IMR-90 (cell line): ENCODE results near the gene RIT1. TPM values are rescaled to one million over a fixed set of nuclear protein-coding genes. Genes with fewer than 3 reads are reported as not detected.

ENCODE experiments used
- ATAC-seq: fragments of 200-7000 bp; cut with Tn5 transposase; 2 replicates; pipeline ENCODE4 v1.9.1; 2020; ENCODE audit warnings: low read depth, mild to moderate bottlenecking, moderate library complexity
- BruUV-seq: library from RNA; stranded (reverse); fragments of 400-500 nt; replicated peaks from 2 replicates; lab custom pipeline; 2021; lab: Mats Ljungman, UMichigan
- CTCF ChIA-PET: fragments of 300-600 bp; formaldehyde crosslinking; extraction: SDS; loops from one replicate; lab custom pipeline; 2021; ENCODE audit warnings: antibody characterized with exemption; lab: Yijun Ruan, JAX
- POLR2A ChIA-PET: fragments of 300-600 bp; sonication (Branson Sonifier 250); formaldehyde crosslinking; loops from one replicate; lab custom pipeline; 2022; ENCODE audit warnings: antibody characterized with exemption; ENCODE audit not compliant: unreplicated experiment; lab: Charles Lee
- DNase-seq: peaks from one replicate; pipeline ENCODE4 v3.0.0; 2013
- H2AFZ ChIP-seq: replicated peaks from 2 replicates; pipeline ENCODE3; 2013; ENCODE audit warnings: low read length, mild to moderate bottlenecking; ENCODE audit not compliant: poor library complexity
- H2AK5ac ChIP-seq: 2 replicates; pipeline ENCODE4 v1.6.1; 2013; ENCODE audit warnings: low read depth, low read length, inconsistent platforms
- H2AK9ac ChIP-seq: replicated peaks from 2 replicates; pipeline ENCODE3; 2013; ENCODE audit warnings: mild to moderate bottlenecking, low read depth, low read length, moderate library complexity; ENCODE audit not compliant: poor library complexity
- H2BK120ac ChIP-seq: 2 replicates; pipeline ENCODE4 v1.6.1; 2013; ENCODE audit warnings: low read depth, low read length, inconsistent platforms
- H2BK15ac ChIP-seq: 3 replicates; pipeline ENCODE4 v1.6.1; 2013; ENCODE audit warnings: low read depth, low read length, inconsistent platforms
- H2BK20ac ChIP-seq: 2 replicates; pipeline ENCODE4 v1.6.1; 2013; ENCODE audit warnings: low read depth, mild to moderate bottlenecking, inconsistent platforms, low read length, moderate library complexity
- H2BK5ac ChIP-seq: 2 replicates; pipeline ENCODE4 v1.6.1; 2013; ENCODE audit warnings: mild to moderate bottlenecking, low read depth, low read length, inconsistent platforms; ENCODE audit not compliant: poor library complexity, severe bottlenecking
- H3K14ac ChIP-seq: replicated peaks from 2 replicates; pipeline ENCODE4 v1.6.1; 2013; ENCODE audit warnings: low read depth, low read length, inconsistent platforms
- H3K18ac ChIP-seq: 2 replicates; pipeline ENCODE4 v1.6.1; 2013; ENCODE audit warnings: low read depth, low read length, control low read depth
- H3K23ac ChIP-seq: 2 replicates; pipeline ENCODE4 v1.6.1; 2013; ENCODE audit warnings: low read depth, low read length, inconsistent platforms
- H3K27ac ChIP-seq: 2 replicates; pipeline ENCODE4 v1.5.1; 2013; ENCODE audit warnings: mild to moderate bottlenecking, control low read depth, low read length; ENCODE audit not compliant: insufficient read depth
- H3K27me3 ChIP-seq: 2 replicates; pipeline ENCODE4 v1.6.1; 2013; ENCODE audit warnings: low read length; ENCODE audit not compliant: control insufficient read depth, insufficient read depth
- H3K36me3 ChIP-seq: 2 replicates; pipeline ENCODE4 v1.6.1; 2013; ENCODE audit warnings: low read length, mixed read lengths; ENCODE audit not compliant: control insufficient read depth, insufficient read depth
- H3K4ac ChIP-seq: 2 replicates; pipeline ENCODE4 v1.6.1; 2013; ENCODE audit warnings: low read depth, low read length, inconsistent platforms
- H3K4me1 ChIP-seq: 2 replicates; pipeline ENCODE4 v1.6.1; 2013; ENCODE audit warnings: low read length, mixed read lengths; ENCODE audit not compliant: control insufficient read depth, insufficient read depth
- H3K4me2 ChIP-seq: 2 replicates; pipeline ENCODE4 v1.6.1; 2013; ENCODE audit warnings: low read depth, mild to moderate bottlenecking, control low read depth, low read length, moderate library complexity
- H3K4me3 ChIP-seq: 2 replicates; pipeline ENCODE4 v1.5.1; 2013; ENCODE audit warnings: low read depth, mild to moderate bottlenecking, control low read depth, low read length, moderate library complexity; ENCODE audit not compliant: insufficient read depth
- H3K56ac ChIP-seq: 2 replicates; pipeline ENCODE4 v1.6.1; 2013; ENCODE audit warnings: low read length, inconsistent platforms; ENCODE audit not compliant: insufficient read depth; ENCODE audit errors: extremely low read depth
- H3K79me1 ChIP-seq, 2 experiments: 2 replicates each; pipeline ENCODE4 v1.6.1; 2013; ENCODE audit warnings: low read length in 2 of 2, inconsistent platforms in 1 of 2, low read depth in 1 of 2
- H3K9ac ChIP-seq: 2 replicates; pipeline ENCODE4 v1.6.1; 2013; ENCODE audit warnings: low read depth, low read length, control low read depth
- H3K9me1 ChIP-seq: 2 replicates; pipeline ENCODE4 v1.6.1; 2013; ENCODE audit warnings: low read length, inconsistent platforms; ENCODE audit not compliant: insufficient read depth
- H3K9me3 ChIP-seq: 2 replicates; pipeline ENCODE4 v1.6.1; 2013; ENCODE audit warnings: low read length; ENCODE audit not compliant: control insufficient read depth, insufficient read depth
- H4K20me1 ChIP-seq: 2 replicates; pipeline ENCODE4 v1.6.1; 2013; ENCODE audit warnings: low read length, inconsistent platforms; ENCODE audit not compliant: insufficient read depth
- H4K5ac ChIP-seq: 2 replicates; pipeline ENCODE4 v1.6.1; 2013; ENCODE audit warnings: mild to moderate bottlenecking, low read depth, low read length, control low read depth
- H4K8ac ChIP-seq, 2 experiments: 2 replicates each; pipeline ENCODE4 v1.6.1; 2013; ENCODE audit warnings: low read depth in 2 of 2, low read length in 2 of 2, control low read depth in 1 of 2, inconsistent platforms in 1 of 2
- H4K91ac ChIP-seq: 2 replicates; pipeline ENCODE4 v1.6.1; 2013; ENCODE audit warnings: low read depth, low read length, inconsistent platforms; ENCODE audit not compliant: insufficient read depth
- CEBPB ChIP-seq: IDR thresholded peaks from 2 replicates; pipeline ENCODE4 v1.6.1; 2012; ENCODE audit warnings: low read depth, low read length, improper control_type of control experiment
- CTCF ChIP-seq: conservative IDR thresholded peaks from 2 replicates; pipeline ENCODE4 v1.5.1; 2012; ENCODE audit warnings: mild to moderate bottlenecking, low read depth, low read length, improper control_type of control experiment
- FOS ChIP-seq: fragments of 150-350 bp; IDR thresholded peaks from 2 replicates; pipeline ENCODE4 v1.6.1; 2016; ENCODE audit warnings: low read depth, low read length
- MAFK ChIP-seq: IDR thresholded peaks from 2 replicates; pipeline ENCODE4 v1.6.1; 2012; ENCODE audit warnings: low read depth, low read length, improper control_type of control experiment
- MAZ ChIP-seq: IDR thresholded peaks from 2 replicates; pipeline ENCODE4 v1.6.1; 2012; ENCODE audit warnings: low read depth, mild to moderate bottlenecking, low read length, improper control_type of control experiment, moderate library complexity, borderline replicate concordance
- NFE2L2 ChIP-seq: fragments of 150-350 bp; IDR thresholded peaks from 2 replicates; pipeline ENCODE4 v1.6.1; 2016; ENCODE audit warnings: low read depth, mild to moderate bottlenecking, low read length
- RCOR1 ChIP-seq: IDR thresholded peaks from 2 replicates; pipeline ENCODE4 v1.6.1; 2012; ENCODE audit warnings: mild to moderate bottlenecking, low read length, improper control_type of control experiment; ENCODE audit not compliant: insufficient replicate concordance
- RFX5 ChIP-seq: IDR thresholded peaks from 2 replicates; pipeline ENCODE4 v1.8.0; 2012; ENCODE audit warnings: low read depth, mild to moderate bottlenecking, low read length, moderate library complexity
- USF2 ChIP-seq: fragments of 150-350 bp; IDR thresholded peaks from 2 replicates; pipeline ENCODE4 v1.6.1; 2017; ENCODE audit warnings: mild to moderate bottlenecking, antibody characterized with exemption, low read length, low read depth
- WGBS, 2 experiments: methylation state at CpG; one replicate each; pipeline versions ENCODE4 v1.1.5 to v1.1.7; 2013; ENCODE audit warnings: missing lambda C conversion rate in 2 of 2; ENCODE audit not compliant: insufficient read length in 1 of 2; ENCODE audit errors: extremely low coverage in 2 of 2; 5-methylcytosine and 5-hydroxymethylcytosine counted together
- dilution Hi-C: fragments of 300-500 bp; cut with HindIII; formaldehyde crosslinking; loops from one replicate; pipeline ENCODE4 v1.14.3; 2018; ENCODE audit warnings: low sequenced_read_pairs; ENCODE audit not compliant: unreplicated experiment
- in situ Hi-C: fragments of 300-500 bp; cut with MboI; formaldehyde crosslinking; loops from 3 replicates; pipeline ENCODE4 v1.14.3; 2019; ENCODE audit warnings: low sequenced_read_pairs, inconsistent platforms, mixed read lengths
- intact Hi-C: fragments of 100-400 bp; cut with micrococcal nuclease; formaldehyde crosslinking; loops from 2 replicates; pipeline ENCODE4 v1.10.0; 2022
- polyA plus RNA-seq, 3 experiments: library from polyadenylated mRNA; depleted of rRNA; stranded (reverse); fragments of >200 nt; gene quantifications; 2 replicates each; pipeline ENCODE4 v1.2.3, GENCODE V29; 2012; ENCODE audit warnings: low replicate concordance in 1 of 3
- total RNA-seq: library from RNA; depleted of rRNA; stranded (reverse); fragments of >200 nt; gene quantifications from 2 replicates; pipeline ENCODE4 v1.2.3, GENCODE V29; 2012

Gene RIT1
- total and polyA plus RNA-seq, 2 of the 4 experiments (the other 2 are of a cell fraction), result 29.6 to 46.8 TPM

- no peak for ATAC-seq
- ChIA-PET CTCF (no interaction called here), POLR2A (interaction anchor here (0.6 kb wide), 1 partner anchor 42 kb away, joined by 6 read pairs; no protein-coding TSS in a partner anchor)
- no peak overlapping the region for H4K91ac ChIP-seq
- peaks cover 2% of the 10 kb centered on the region; the same call in 1 of the 2 replicates for H3K9me1 ChIP-seq
- H3K14ac ChIP-seq, result no peak overlapping the region
- no peaks in the 10 kb centered on the region for H4K20me1 ChIP-seq
- H4K8ac ChIP-seq, result peak overlapping the region in 1 of 2 experiments; percentile 49; a peak in 1 of 4 replicates
- dilution Hi-C loops, result no loop called here
- H3K4me2 ChIP-seq, result no peak overlapping the region; the same call in 1 of the 2 replicates
- no TSS peak for BruUV-seq
- H2BK20ac ChIP-seq, result no peak overlapping the region
- no peak overlapping the region for H3K18ac ChIP-seq
- peaks cover 22 to 44% of the 10 kb centered on the region in 2 experiments for H3K79me1 ChIP-seq
- peaks cover 49% of the 10 kb centered on the region for H3K36me3 ChIP-seq
- no peak overlapping the region for H4K5ac ChIP-seq
- H3K27ac ChIP-seq, result peak overlapping the region; percentile 51; the same call in 1 of the 2 replicates
- no peak overlapping the region for H3K56ac ChIP-seq
- peak overlapping the region; percentile 88 for H2BK5ac ChIP-seq
- H3K23ac ChIP-seq, result 0 out of 2 replicates have a peak overlapping the region, but pooled peaks have one; percentile 6
- intact Hi-C loops, result no loop called here
- DNase-seq, result no peak
- no peak overlapping the region for H3K4me3 ChIP-seq
- H2BK15ac ChIP-seq, result no peak overlapping the region
- 86% methylated on average over 1 of the region's 11 CpGs; no CpG with 5 or more reads in 1 of the 2 experiments for WGBS, 2 experiments
- TF ChIP-seq USF2 (no peak), MAFK (no peak), CEBPB (no peak), FOS (no peak), NFE2L2 (no peak), CTCF (no peak), RCOR1 (no peak), RFX5 (no peak), MAZ (no peak)
- peaks cover 5% of the 10 kb centered on the region; the same call in 1 of the 2 replicates for H3K4me1 ChIP-seq
- H3K9ac ChIP-seq, result no peak overlapping the region
- H2AFZ ChIP-seq, result no peak overlapping the region
- H3K4ac ChIP-seq, result no peak overlapping the region; the same call in 1 of the 2 replicates
- no peak overlapping the region for H2AK5ac ChIP-seq
- in situ Hi-C loops, result no loop called here
- no peak overlapping the region for H2AK9ac ChIP-seq
- no peak overlapping the region for H2BK120ac ChIP-seq
- no peaks in the 10 kb centered on the region for H3K9me3 ChIP-seq
- no peaks in the 10 kb centered on the region for H3K27me3 ChIP-seq
Observed at GRCh38 chr1:155912056-155912536, 947 bp upstream of the RIT1 start.
